OCI-LY3 (cell line): ENCODE measurements around the gene PRKAR1B.

ENCODE experiments used
- H2AFZ ChIP-seq: fragments of 200-600, 300-600 bp; shearing (Covaris generic); 2 replicates; pipeline ENCODE4 v1.6.0; 2014; ENCODE audit warnings: antibody characterized with exemption, low read depth, low read length
- H3K27ac ChIP-seq: fragments of 200-600, 300-600 bp; sonication (generic); 2 replicates; pipeline ENCODE4 v1.5.1; 2014; ENCODE audit warnings: mild to moderate bottlenecking, low read length, moderate library complexity, mixed read lengths
- H3K27me3 ChIP-seq: fragments of 200-600, 300-600 bp; sonication (generic); 2 replicates; pipeline ENCODE4 v1.6.1; 2014; ENCODE audit warnings: low read depth, low read length, mixed read lengths
- H3K36me3 ChIP-seq: fragments of 200-600, 300-600 bp; sonication (generic); replicated peaks from 2 replicates; pipeline ENCODE3; 2014; ENCODE audit warnings: low read depth, low read length, mixed read lengths
- H3K4me1 ChIP-seq: fragments of 300-600, 200-600 bp; sonication (generic); 2 replicates; pipeline ENCODE4 v1.6.1; 2014; ENCODE audit warnings: low read length, mixed read lengths
- H3K4me2 ChIP-seq: fragments of 200-600, 300-600 bp; sonication (generic); 2 replicates; pipeline ENCODE4 v1.6.1; 2014; ENCODE audit warnings: low read length, mixed read lengths
- H3K4me3 ChIP-seq: fragments of 300-600, 200-600 bp; sonication (generic); 2 replicates; pipeline ENCODE4 v1.5.1; 2014; ENCODE audit warnings: antibody characterized with exemption, mild to moderate bottlenecking, low read length, moderate library complexity
- H3K79me2 ChIP-seq: fragments of 300-600, 200-600 bp; shearing (Covaris generic); 2 replicates; pipeline ENCODE4 v1.6.1; 2014; ENCODE audit warnings: mild to moderate bottlenecking, low read length, mixed read lengths
- H3K9ac ChIP-seq: fragments of 300-600, 200-600 bp; shearing (Covaris generic); 2 replicates; pipeline ENCODE4 v1.6.0; 2014; ENCODE audit warnings: mild to moderate bottlenecking, low read length, moderate library complexity
- H3K9me3 ChIP-seq: fragments of 200-600, 300-600 bp; shearing (Covaris generic); 2 replicates; pipeline ENCODE4 v1.6.1; 2014; ENCODE audit warnings: low read length, mixed read lengths; ENCODE audit not compliant: insufficient read depth
- H4K20me1 ChIP-seq: fragments of 200-600, 300-600 bp; sonication (generic); 2 replicates; pipeline ENCODE4 v1.6.1; 2016; ENCODE audit warnings: low read length, mixed read lengths; ENCODE audit not compliant: insufficient read depth
- CTCF ChIP-seq: fragments of 200-600, 300-600 bp; sonication (generic); IDR thresholded peaks from 2 replicates; pipeline ENCODE4 v1.5.1; 2014; ENCODE audit warnings: antibody characterized with exemption, low read length, low read depth
- EZH2phosphoT487 ChIP-seq: fragments of 200-600 bp; shearing (Covaris generic); IDR thresholded peaks from 2 replicates; pipeline ENCODE4 v1.6.1; 2018; ENCODE audit warnings: antibody characterized with exemption, mixed run types, low read depth

PRKAR1B gene

DNA sequence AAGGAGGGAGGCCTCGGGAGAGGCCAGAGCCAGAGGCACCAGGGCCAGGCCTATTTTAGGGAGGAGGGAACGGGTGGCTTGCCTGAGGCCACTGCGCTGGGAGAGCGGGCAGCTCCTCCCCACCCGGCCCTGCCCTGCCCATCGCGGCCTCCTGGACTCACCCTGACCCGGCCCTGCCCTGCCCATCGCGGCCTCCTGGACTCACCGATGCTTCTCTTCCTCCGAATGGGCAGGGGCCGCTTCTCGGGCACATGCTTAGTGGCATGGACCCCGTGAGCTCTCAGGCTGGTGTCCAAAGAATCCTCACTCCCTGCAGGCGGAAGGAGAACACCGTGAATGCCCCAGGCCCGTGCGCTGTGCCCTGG lies 215.0 kb downstream of the PRKAR1B start:
- Histone ChIP-seq H3K4me1 (no peaks in the 10 kb centered on the region), H4K20me1 (no peaks in the 10 kb centered on the region), H2AFZ (no peak overlapping the region), H3K4me2 (no peak overlapping the region), H3K9me3 (no peaks in the 10 kb centered on the region), H3K27ac (no peak overlapping the region), H3K4me3 (no peak overlapping the region), H3K79me2 (no peaks in the 10 kb centered on the region), H3K27me3 (no peaks in the 10 kb centered on the region), H3K36me3 (no peaks in the 10 kb centered on the region), H3K9ac (no peak overlapping the region)
- TF ChIP-seq CTCF = no peak
- no peak for TF ChIP-seq EZH2phosphoT487

- H3K27me3 ChIP-seq = no peaks in the 10 kb centered on the region
- H3K9ac ChIP-seq = no peak overlapping the region
- H4K20me1 ChIP-seq = no peaks in the 10 kb centered on the region
- H3K27ac ChIP-seq = no peak overlapping the region
- H3K4me3 ChIP-seq = no peak overlapping the region
- no peaks in the 10 kb centered on the region for H3K79me2 ChIP-seq
- no peak overlapping the region for H3K4me2 ChIP-seq
- H3K9me3 ChIP-seq = no peaks in the 10 kb centered on the region
- no peaks in the 10 kb centered on the region for H3K4me1 ChIP-seq
- no peak overlapping the region for H2AFZ ChIP-seq
- TF ChIP-seq CTCF (no peak), EZH2phosphoT487 (no peak)
- H3K36me3 ChIP-seq = no peaks in the 10 kb centered on the region
These were observed 215.5 kb downstream of the PRKAR1B start for GRCh38 chr7:511476-512145.

- no peak for TF ChIP-seq CTCF
- TF ChIP-seq EZH2phosphoT487 = no peak
These were observed 216.2 kb downstream of the PRKAR1B start for GRCh38 chr7:510782-511281.

GRCh38 chr7:510131-510481 lies 217.0 kb downstream of the PRKAR1B start:
- no peaks in the 10 kb centered on the region for H3K27me3 ChIP-seq
- no peak overlapping the region for H3K9ac ChIP-seq
- no peaks in the 10 kb centered on the region for H3K36me3 ChIP-seq
- no peaks in the 10 kb centered on the region for H3K9me3 ChIP-seq
- no peak overlapping the region for H3K4me3 ChIP-seq
- no peak overlapping the region for H2AFZ ChIP-seq
- H3K79me2 ChIP-seq = no peaks in the 10 kb centered on the region
- no peaks in the 10 kb centered on the region for H4K20me1 ChIP-seq
- H3K4me2 ChIP-seq = no peak overlapping the region
- H3K4me1 ChIP-seq = no peaks in the 10 kb centered on the region
- TF ChIP-seq EZH2phosphoT487 (no peak), CTCF (no peak)
- no peak overlapping the region for H3K27ac ChIP-seq

More at GRCh38 chr7:510782-511281, 216.2 kb downstream of the PRKAR1B start:
- Histone ChIP-seq H3K4me1 (no peaks in the 10 kb centered on the region), H3K4me2 (no peak overlapping the region), H4K20me1 (no peaks in the 10 kb centered on the region), H3K36me3 (no peaks in the 10 kb centered on the region), H2AFZ (no peak overlapping the region), H3K27me3 (no peaks in the 10 kb centered on the region), H3K9me3 (no peaks in the 10 kb centered on the region), H3K79me2 (no peaks in the 10 kb centered on the region), H3K4me3 (no peak overlapping the region), H3K27ac (no peak overlapping the region), H3K9ac (no peak overlapping the region)
